A549 (cell line): ENCODE data around the gene RPL39L. TPM values are rescaled to one million over a fixed set of nuclear protein-coding genes. Genes with fewer than 3 reads are reported as not detected.

Experiments
- ATAC-seq, 2 experiments: fragments of 200-7000 bp in 1 of 2; fragments of >200 bp in 1 of 2; cut with Nextera tagmentation in 1 of 2; cut with Tn5 transposase in 1 of 2; 3 replicates each; pipeline versions ENCODE4 v1.8.0 to v1.9.1; 2018 to 2020; ENCODE audit warnings: mild to moderate bottlenecking in 1 of 2, moderate library complexity in 1 of 2
- CTCF ChIA-PET: fragments of 300-600 bp; sonication (Branson Sonifier 250); formaldehyde crosslinking; extraction: SDS; loops from one replicate; lab custom pipeline; 2021; ENCODE audit warnings: antibody characterized with exemption, inconsistent platforms; lab: Yijun Ruan, JAX
- POLR2A ChIA-PET: fragments of 350-600 bp; formaldehyde crosslinking; extraction: SDS; loops from one replicate; lab custom pipeline; 2021; ENCODE audit warnings: antibody characterized with exemption, inconsistent platforms; lab: Yijun Ruan, JAX
- DNase-seq, 2 experiments: peaks; one replicate each; pipeline versions ENCODE4 v3.0.0 to v3.0.0-alpha.2; 2011 to 2016; ENCODE audit warnings: low read depth in 1 of 2, low spot score in 1 of 2
- FAIRE-seq: peaks from 2 replicates; lab custom pipeline; 2011; peaks lifted over from hg19 to GRCh38; lab: Jason Lieb, UNC
- H3K27ac ChIP-seq, 2 experiments: fragments of >200 bp; sonication (Bioruptor Twin); formaldehyde crosslinking; 3 replicates each; pipeline ENCODE4 v1.5.1; 2016 to 2017
- H3K4me1 ChIP-seq: fragments of >200 bp; sonication (Bioruptor Twin); formaldehyde crosslinking; 3 replicates; pipeline ENCODE4 v1.6.1; 2016
- H3K4me2 ChIP-seq: fragments of >200 bp; sonication (Bioruptor Twin); formaldehyde crosslinking; 3 replicates; pipeline ENCODE4 v1.6.1; 2016
- H3K4me3 ChIP-seq: fragments of >200 bp; sonication (Bioruptor Twin); formaldehyde crosslinking; 3 replicates; pipeline ENCODE4 v1.5.1; 2016
- H3K9me3 ChIP-seq: fragments of >200 bp; sonication (Bioruptor Twin); formaldehyde crosslinking; 3 replicates; pipeline ENCODE4 v1.6.1; 2016
- CBX8 ChIP-seq: fragments of 200-600 bp; sonication (generic); IDR thresholded peaks from 2 replicates; pipeline ENCODE4 v1.6.1; 2016
- EHF ChIP-seq: fragments of 250-450 bp; sonication (Bioruptor Pico); IDR thresholded peaks from 2 replicates; pipeline ENCODE4 v1.5.0; 2020; ENCODE audit warnings: mild to moderate bottlenecking
- EHMT2 ChIP-seq: fragments of 200-600 bp; sonication (generic); IDR thresholded peaks from 2 replicates; pipeline ENCODE4 v1.6.1; 2016; ENCODE audit warnings: antibody characterized with exemption, low read depth, mild to moderate bottlenecking, moderate library complexity
- EP300 ChIP-seq, 2 experiments: fragments of >200 bp; sonication (Bioruptor Twin); formaldehyde crosslinking; IDR thresholded peaks; 2 replicates in 1 of 2; 3 replicates in 1 of 2; pipeline ENCODE4 v1.6.1; 2016 to 2017
- ESRRA ChIP-seq: fragments of 150-350 bp; IDR thresholded peaks from 2 replicates; pipeline ENCODE4 v1.6.1; 2014; ENCODE audit warnings: mild to moderate bottlenecking, low read length, borderline replicate concordance
- FOSB ChIP-seq: fragments of 250-450 bp; sonication (Bioruptor Pico); IDR thresholded peaks from 2 replicates; pipeline ENCODE4 v1.5.0; 2020; ENCODE audit warnings: mild to moderate bottlenecking, moderate library complexity
- FOSL2 ChIP-seq, 2 experiments: fragments of 450-650 bp in 1 of 2; fragments of >200 bp in 1 of 2; sonication (Bioruptor Twin) in 1 of 2; formaldehyde crosslinking; IDR thresholded peaks; 2 replicates each; pipeline versions ENCODE4 v1.5.0 to v1.6.1; 2016 to 2020; ENCODE audit warnings: mild to moderate bottlenecking in 1 of 2, moderate library complexity in 1 of 2
- FOXS1 ChIP-seq: fragments of 250-450 bp; sonication (Bioruptor Pico); IDR thresholded peaks from 2 replicates; pipeline ENCODE4 v1.5.0; 2020; ENCODE audit warnings: mild to moderate bottlenecking, moderate library complexity
- GATA3 ChIP-seq: IDR thresholded peaks from 2 replicates; pipeline ENCODE4 v1.6.1; 2012; ENCODE audit warnings: borderline replicate concordance
- HDAC2 ChIP-seq: fragments of 200-600 bp; sonication (generic); IDR thresholded peaks from 2 replicates; pipeline ENCODE4 v1.6.1; 2016
- JUNB ChIP-seq: fragments of >200 bp; sonication (Bioruptor Twin); formaldehyde crosslinking; IDR thresholded peaks from 2 replicates; pipeline ENCODE4 v1.6.1; 2016
- KDM1A ChIP-seq: fragments of 200-600 bp; sonication (generic); IDR thresholded peaks from 2 replicates; pipeline ENCODE4 v1.6.1; 2016; ENCODE audit warnings: low read depth, mild to moderate bottlenecking
- KDM5A ChIP-seq: fragments of 200-600 bp; sonication (generic); IDR thresholded peaks from 2 replicates; pipeline ENCODE4 v1.6.1; 2016; ENCODE audit warnings: antibody characterized with exemption, mild to moderate bottlenecking
- MAZ ChIP-seq: fragments of 150-350 bp; IDR thresholded peaks from 2 replicates; pipeline ENCODE4 v1.6.1; 2014; ENCODE audit warnings: antibody characterized with exemption, low read depth, low read length, borderline replicate concordance
- PBX3 ChIP-seq: IDR thresholded peaks from 2 replicates; pipeline ENCODE4 v1.6.1; 2012
- PHF8 ChIP-seq: fragments of 200-600 bp; sonication (generic); IDR thresholded peaks from 2 replicates; pipeline ENCODE4 v1.6.1; 2016; ENCODE audit warnings: low read depth, mild to moderate bottlenecking, antibody characterized with exemption, moderate library complexity, borderline replicate concordance
- RAD21 ChIP-seq, 2 experiments: fragments of >200 bp in 1 of 2; sonication (Bioruptor Twin) in 1 of 2; formaldehyde crosslinking in 1 of 2; IDR thresholded peaks in 1 of 2; conservative IDR thresholded peaks in 1 of 2; 2 replicates in 1 of 2; 3 replicates in 1 of 2; pipeline ENCODE4 v1.6.1; 2012 to 2018; ENCODE audit warnings: inconsistent platforms in 1 of 2
- RCOR1 ChIP-seq: fragments of 150-350 bp; IDR thresholded peaks from 2 replicates; pipeline ENCODE4 v1.6.1; 2014; ENCODE audit warnings: antibody characterized with exemption, low read length, low read depth
- RFX5 ChIP-seq: fragments of 450-650 bp; IDR thresholded peaks from 2 replicates; pipeline ENCODE4 v1.7.1; 2014; ENCODE audit warnings: antibody characterized with exemption, mild to moderate bottlenecking, moderate library complexity
- WGBS: methylation state at CpG from one replicate; pipeline ENCODE4 v1.1.6; 2017; ENCODE audit errors: missing lambda C conversion rate; 5-methylcytosine and 5-hydroxymethylcytosine counted together
- polyA plus RNA-seq, 4 experiments: library from polyadenylated mRNA; depleted of rRNA in 3 of 4; stranded (reverse); fragments of >200 nt; fragmentation: RNase III in 1 of 4; extraction: RNeasy Plus Mini Kit Qiagen cat#74134 plus additional on column Dnase treatment in 1 of 4; gene quantifications; 2 replicates in 3 of 4; 3 replicates in 1 of 4; pipeline ENCODE4 v1.2.3, GENCODE V29; 2011 to 2017
- TF ChIP-seq, protein P1 (sequence below): fragments of 200-600 bp; sonication (generic); IDR thresholded peaks from 2 replicates; pipeline ENCODE4 v1.6.1; 2016; ENCODE audit warnings: antibody characterized with exemption, mild to moderate bottlenecking, moderate library complexity
- TF ChIP-seq, protein P2 (sequence below): fragments of >200 bp; sonication (Bioruptor Twin); formaldehyde crosslinking; IDR thresholded peaks from 2 replicates; pipeline ENCODE4 v1.6.1; 2016
- TF ChIP-seq, protein P3 (sequence below): fragments of 450-650 bp; IDR thresholded peaks from 2 replicates; pipeline ENCODE4 v1.6.1; 2014; ENCODE audit warnings: antibody characterized with exemption
- TF ChIP-seq, protein P4 (sequence below): IDR thresholded peaks from 2 replicates; pipeline ENCODE4 v1.6.1; 2012
- TF ChIP-seq, protein P5 (sequence below): IDR thresholded peaks from 2 replicates; pipeline ENCODE4 v1.6.1; 2012; ENCODE audit warnings: low read depth, borderline replicate concordance
- TF ChIP-seq, protein P6 (sequence below): fragments of >200 bp; sonication (Bioruptor Twin); formaldehyde crosslinking; IDR thresholded peaks from 3 replicates; pipeline ENCODE4 v1.6.1; 2016

The RPL39L gene
- polyA plus RNA-seq, 2 of the 4 experiments (the other 2 are of a cell fraction), result 54.2 to 56.4 TPM

GRCh38 chr3:187186375-187186774 is 47.1 kb upstream of the RPL39L start:
- TF ChIP-seq ESRRA (no peak), KDM5A (no peak), PBX3 (no peak), FOXS1 (CRISPR knock-in tag) (no peak), HDAC2 (no peak), PHF8 (no peak), CBX8 (no peak), RFX5 (no peak)
- TF ChIP-seq, protein P1, sequence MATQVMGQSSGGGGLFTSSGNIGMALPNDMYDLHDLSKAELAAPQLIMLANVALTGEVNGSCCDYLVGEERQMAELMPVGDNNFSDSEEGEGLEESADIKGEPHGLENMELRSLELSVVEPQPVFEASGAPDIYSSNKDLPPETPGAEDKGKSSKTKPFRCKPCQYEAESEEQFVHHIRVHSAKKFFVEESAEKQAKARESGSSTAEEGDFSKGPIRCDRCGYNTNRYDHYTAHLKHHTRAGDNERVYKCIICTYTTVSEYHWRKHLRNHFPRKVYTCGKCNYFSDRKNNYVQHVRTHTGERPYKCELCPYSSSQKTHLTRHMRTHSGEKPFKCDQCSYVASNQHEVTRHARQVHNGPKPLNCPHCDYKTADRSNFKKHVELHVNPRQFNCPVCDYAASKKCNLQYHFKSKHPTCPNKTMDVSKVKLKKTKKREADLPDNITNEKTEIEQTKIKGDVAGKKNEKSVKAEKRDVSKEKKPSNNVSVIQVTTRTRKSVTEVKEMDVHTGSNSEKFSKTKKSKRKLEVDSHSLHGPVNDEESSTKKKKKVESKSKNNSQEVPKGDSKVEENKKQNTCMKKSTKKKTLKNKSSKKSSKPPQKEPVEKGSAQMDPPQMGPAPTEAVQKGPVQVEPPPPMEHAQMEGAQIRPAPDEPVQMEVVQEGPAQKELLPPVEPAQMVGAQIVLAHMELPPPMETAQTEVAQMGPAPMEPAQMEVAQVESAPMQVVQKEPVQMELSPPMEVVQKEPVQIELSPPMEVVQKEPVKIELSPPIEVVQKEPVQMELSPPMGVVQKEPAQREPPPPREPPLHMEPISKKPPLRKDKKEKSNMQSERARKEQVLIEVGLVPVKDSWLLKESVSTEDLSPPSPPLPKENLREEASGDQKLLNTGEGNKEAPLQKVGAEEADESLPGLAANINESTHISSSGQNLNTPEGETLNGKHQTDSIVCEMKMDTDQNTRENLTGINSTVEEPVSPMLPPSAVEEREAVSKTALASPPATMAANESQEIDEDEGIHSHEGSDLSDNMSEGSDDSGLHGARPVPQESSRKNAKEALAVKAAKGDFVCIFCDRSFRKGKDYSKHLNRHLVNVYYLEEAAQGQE, result no peak
- TF ChIP-seq, protein P2, sequence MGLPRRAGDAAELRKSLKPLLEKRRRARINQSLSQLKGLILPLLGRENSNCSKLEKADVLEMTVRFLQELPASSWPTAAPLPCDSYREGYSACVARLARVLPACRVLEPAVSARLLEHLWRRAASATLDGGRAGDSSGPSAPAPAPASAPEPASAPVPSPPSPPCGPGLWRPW, result no peak
- TF ChIP-seq, protein P3, sequence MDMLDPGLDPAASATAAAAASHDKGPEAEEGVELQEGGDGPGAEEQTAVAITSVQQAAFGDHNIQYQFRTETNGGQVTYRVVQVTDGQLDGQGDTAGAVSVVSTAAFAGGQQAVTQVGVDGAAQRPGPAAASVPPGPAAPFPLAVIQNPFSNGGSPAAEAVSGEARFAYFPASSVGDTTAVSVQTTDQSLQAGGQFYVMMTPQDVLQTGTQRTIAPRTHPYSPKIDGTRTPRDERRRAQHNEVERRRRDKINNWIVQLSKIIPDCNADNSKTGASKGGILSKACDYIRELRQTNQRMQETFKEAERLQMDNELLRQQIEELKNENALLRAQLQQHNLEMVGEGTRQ, result no peak
- TF ChIP-seq, protein P4, sequence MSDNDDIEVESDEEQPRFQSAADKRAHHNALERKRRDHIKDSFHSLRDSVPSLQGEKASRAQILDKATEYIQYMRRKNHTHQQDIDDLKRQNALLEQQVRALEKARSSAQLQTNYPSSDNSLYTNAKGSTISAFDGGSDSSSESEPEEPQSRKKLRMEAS, result no peak
- TF ChIP-seq, protein P5, sequence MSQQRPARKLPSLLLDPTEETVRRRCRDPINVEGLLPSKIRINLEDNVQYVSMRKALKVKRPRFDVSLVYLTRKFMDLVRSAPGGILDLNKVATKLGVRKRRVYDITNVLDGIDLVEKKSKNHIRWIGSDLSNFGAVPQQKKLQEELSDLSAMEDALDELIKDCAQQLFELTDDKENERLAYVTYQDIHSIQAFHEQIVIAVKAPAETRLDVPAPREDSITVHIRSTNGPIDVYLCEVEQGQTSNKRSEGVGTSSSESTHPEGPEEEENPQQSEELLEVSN, result no peak
- ChIA-PET CTCF (interaction anchor here (1.5 kb wide), 1 partner anchor 15 kb away, joined by 3 read pairs; no protein-coding TSS in a partner anchor), POLR2A (no interaction called here)
- ATAC-seq (no peak; a peak in 1 of 6 replicates), DNase-seq (no peak), FAIRE-seq (no peak)
- Histone ChIP-seq H3K27ac (no peak overlapping the region), H3K4me1 (no peaks in the 10 kb centered on the region), H3K4me3 (no peak overlapping the region), H3K4me2 (no peak overlapping the region), H3K9me3 (no peaks in the 10 kb centered on the region)
- WGBS, result 48% methylated on average over 2 of the region's 2 CpGs

GRCh38 chr3:187185759-187186158 is 46.5 kb upstream of the RPL39L start:
- ATAC-seq, result no peak
- no peak overlapping the region for H3K27ac ChIP-seq
- TF ChIP-seq MAZ (no peak), ESRRA (no peak), RFX5 (no peak)
- TF ChIP-seq, all 56 proteins: peak for 0
- no peak for DNase-seq
- H3K4me2 ChIP-seq, result no peak overlapping the region
- ChIA-PET CTCF (interaction anchor here (1.5 kb wide), 1 partner anchor 15 kb away, joined by 3 read pairs; no protein-coding TSS in a partner anchor), POLR2A (no interaction called here)
- no peak overlapping the region for H3K4me3 ChIP-seq
- no peak for FAIRE-seq
- no peaks in the 10 kb centered on the region for H3K9me3 ChIP-seq
- 92% methylated on average over 4 of the region's 4 CpGs for WGBS
- no peaks in the 10 kb centered on the region for H3K4me1 ChIP-seq

GRCh38 chr3:187183903-187184302 is 44.6 kb upstream of the RPL39L start:
- no peak for TF ChIP-seq KDM1A
- TF ChIP-seq RCOR1, result no peak
- no peak for TF ChIP-seq EHF
- no peak for TF ChIP-seq GATA3
- no peak for TF ChIP-seq EP300 (IDR thresholded peaks at IDR 0.05)
- no peak for TF ChIP-seq EHMT2
- TF ChIP-seq PHF8, result no peak
- no peak for TF ChIP-seq FOSB (CRISPR knock-in tag)
- TF ChIP-seq FOSL2 (IDR thresholded peaks at IDR 0.05), result no peak
- no peak for TF ChIP-seq FOSL2 (CRISPR knock-in tag; IDR thresholded peaks at IDR 0.05)
- no peak for TF ChIP-seq JUNB
- TF ChIP-seq, protein P6, sequence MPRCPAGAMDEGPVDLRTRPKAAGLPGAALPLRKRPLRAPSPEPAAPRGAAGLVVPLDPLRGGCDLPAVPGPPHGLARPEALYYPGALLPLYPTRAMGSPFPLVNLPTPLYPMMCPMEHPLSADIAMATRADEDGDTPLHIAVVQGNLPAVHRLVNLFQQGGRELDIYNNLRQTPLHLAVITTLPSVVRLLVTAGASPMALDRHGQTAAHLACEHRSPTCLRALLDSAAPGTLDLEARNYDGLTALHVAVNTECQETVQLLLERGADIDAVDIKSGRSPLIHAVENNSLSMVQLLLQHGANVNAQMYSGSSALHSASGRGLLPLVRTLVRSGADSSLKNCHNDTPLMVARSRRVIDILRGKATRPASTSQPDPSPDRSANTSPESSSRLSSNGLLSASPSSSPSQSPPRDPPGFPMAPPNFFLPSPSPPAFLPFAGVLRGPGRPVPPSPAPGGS, result no peak
- TF ChIP-seq RAD21 (conservative IDR thresholded peaks at IDR 0.05 in 1 of 2, IDR thresholded peaks at IDR 0.05 in 1 of 2), result no peak
- Histone ChIP-seq H3K27ac (no peak overlapping the region), H3K9me3 (no peaks in the 10 kb centered on the region), H3K4me1 (no peaks in the 10 kb centered on the region), H3K4me2 (no peak overlapping the region), H3K4me3 (no peak overlapping the region)
- 90% methylated on average over 6 of the region's 6 CpGs for WGBS
- POLR2A ChIA-PET, result no interaction called here
- DNase-seq, result no peak
- no peak for FAIRE-seq
- CTCF ChIA-PET, result no interaction called here
- ATAC-seq, result no peak
